Measurements from ENCODE around the gene SFXN3. TPM values are rescaled to one million over a fixed set of nuclear protein-coding genes. Genes with fewer than 3 reads are reported as not detected.

The SFXN3 gene
- total RNA-seq, 1 donor from 2014 or later, result 101 TPM

GRCh38 chr10:101064415-101065030 lies 33.5 kb downstream of the SFXN3 start:
- Mint-ChIP-seq H3K27me3 (ENCODE audit: low read depth) (no peaks in the 10 kb centered on the region), H3K9me3 (ENCODE audit: low read depth) (no peaks in the 10 kb centered on the region), H3K4me3 (ENCODE audit: unreplicated experiment) (no peak overlapping the region), H3K4me1 (ENCODE audit: low read depth) (peaks cover 49% of the 10 kb centered on the region), H3K27ac (ENCODE audit: unreplicated experiment) (no peak overlapping the region), H3K36me3 (ENCODE audit: low read depth) (no peaks in the 10 kb centered on the region)
- no peak for TF ChIP-seq CTCF (IDR thresholded peaks at IDR 0.05)
- no peak for DNase-seq (ENCODE audit: low spot score)

- DNase-seq (ENCODE audit: low spot score), result no peak
- peaks cover 40% of the 10 kb centered on the region for H3K4me1 Mint-ChIP-seq (ENCODE audit: low read depth)
- no peaks in the 10 kb centered on the region for H3K27me3 Mint-ChIP-seq (ENCODE audit: low read depth)
- no peaks in the 10 kb centered on the region for H3K9me3 Mint-ChIP-seq (ENCODE audit: low read depth)
- TF ChIP-seq CTCF (IDR thresholded peaks at IDR 0.05), result no peak
- H3K4me3 Mint-ChIP-seq (ENCODE audit: unreplicated experiment), result peak overlapping the region; percentile 83
- peak overlapping the region; percentile 63 for H3K27ac Mint-ChIP-seq (ENCODE audit: unreplicated experiment)
- H3K36me3 Mint-ChIP-seq (ENCODE audit: low read depth), result no peaks in the 10 kb centered on the region
Observed at GRCh38 chr10:101065481-101066145, 34.6 kb downstream of the SFXN3 start.

- H3K4me1 Mint-ChIP-seq (ENCODE audit: low read depth), result peaks cover 40% of the 10 kb centered on the region
- no peaks in the 10 kb centered on the region for H3K36me3 Mint-ChIP-seq (ENCODE audit: low read depth)
- DNase-seq (ENCODE audit: low spot score), result no peak
- peak overlapping the region; percentile 63 for H3K27ac Mint-ChIP-seq (ENCODE audit: unreplicated experiment)
- no peaks in the 10 kb centered on the region for H3K9me3 Mint-ChIP-seq (ENCODE audit: low read depth)
- TF ChIP-seq CTCF (IDR thresholded peaks at IDR 0.05), result peak; percentile 75
- no peaks in the 10 kb centered on the region for H3K27me3 Mint-ChIP-seq (ENCODE audit: low read depth)
- peak overlapping the region; percentile 83 for H3K4me3 Mint-ChIP-seq (ENCODE audit: unreplicated experiment)
Observed at GRCh38 chr10:101066146-101066895, 35.3 kb downstream of the SFXN3 start.

- peak overlapping the region; percentile 70 for H3K27ac Mint-ChIP-seq (ENCODE audit: unreplicated experiment)
- H3K9me3 Mint-ChIP-seq (ENCODE audit: low read depth), result no peaks in the 10 kb centered on the region
- H3K27me3 Mint-ChIP-seq (ENCODE audit: low read depth), result peaks cover 2% of the 10 kb centered on the region
- no peaks in the 10 kb centered on the region for H3K36me3 Mint-ChIP-seq (ENCODE audit: low read depth)
- no peak for DNase-seq (ENCODE audit: low spot score)
- H3K4me3 Mint-ChIP-seq (ENCODE audit: unreplicated experiment), result peak overlapping the region; percentile 83
- peak; percentile 36 for TF ChIP-seq CTCF (IDR thresholded peaks at IDR 0.05)
- peaks cover 35% of the 10 kb centered on the region for H3K4me1 Mint-ChIP-seq (ENCODE audit: low read depth)
Observed at GRCh38 chr10:101066896-101067355, 35.9 kb downstream of the SFXN3 start.

- peak; percentile 92 for TF ChIP-seq CTCF (IDR thresholded peaks at IDR 0.05)
- DNase-seq (ENCODE audit: low spot score), result no peak
- Mint-ChIP-seq H3K9me3 (ENCODE audit: low read depth) (no peaks in the 10 kb centered on the region), H3K27ac (ENCODE audit: unreplicated experiment) (peak overlapping the region; percentile 70), H3K27me3 (ENCODE audit: low read depth) (peaks cover 6% of the 10 kb centered on the region), H3K4me1 (ENCODE audit: low read depth) (peaks cover 32% of the 10 kb centered on the region), H3K4me3 (ENCODE audit: unreplicated experiment) (peak overlapping the region; percentile 83), H3K36me3 (ENCODE audit: low read depth) (no peaks in the 10 kb centered on the region)
Observed at GRCh38 chr10:101067356-101068083, 36.5 kb downstream of the SFXN3 start.
